ENCODE data around the gene ACSM5.
"Not testable (repeated sequence)": the region's sequence is repeated elsewhere in the genome, so short reads cannot be mapped to it uniquely, and the experiment has no call there.

The ACSM5 gene

DNA sequence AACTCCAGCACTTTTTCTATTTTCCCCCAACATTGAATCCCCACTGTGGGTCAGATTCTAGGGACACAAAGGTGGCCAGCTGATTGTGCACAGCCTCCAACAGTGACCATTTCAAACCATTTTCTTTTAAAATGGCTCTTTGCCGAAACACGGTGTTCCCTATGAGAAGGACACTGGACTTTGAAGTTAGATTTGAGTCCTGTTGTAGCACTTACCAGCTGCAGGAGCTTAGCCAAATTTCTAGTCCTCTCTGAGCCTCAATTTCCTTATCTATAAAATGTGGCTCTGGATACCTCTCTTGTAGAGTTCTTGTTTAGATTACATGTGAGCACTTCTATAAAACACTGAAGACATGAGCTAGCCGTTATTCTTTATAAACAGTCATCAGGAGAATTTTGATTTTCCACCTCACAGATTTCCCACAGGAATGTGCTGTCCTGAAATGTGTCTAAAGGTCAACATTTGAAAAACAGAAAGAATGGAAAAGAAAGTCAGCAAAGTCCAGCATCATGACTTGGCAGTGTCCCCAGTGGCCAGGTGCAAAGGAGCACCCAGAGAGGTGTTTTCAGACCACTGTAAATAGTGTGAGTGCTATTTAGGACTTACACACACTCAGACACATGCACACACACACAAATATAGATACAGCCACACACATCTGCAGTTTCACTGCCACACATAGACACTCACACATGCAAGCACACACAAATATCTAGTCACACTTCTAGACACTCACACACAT is 37.5 kb downstream of the ACSM5 start:
- DNase-seq (ENCODE audit: low read depth in 1 of 2, low spot score in 1 of 2), result not testable (repeated sequence)

GRCh38 chr16:20451364-20451763 is 42.0 kb downstream of the ACSM5 start, which contains the start of gene ACSM2A:
TSS of gene ACSM2A (plus strand) at chr16:20451521. CDS start at chr16:20460115, 8,594 bp downstream.
- not testable (repeated sequence) for DNase-seq (ENCODE audit: low read depth in 1 of 2, low spot score in 1 of 2)

DNA sequence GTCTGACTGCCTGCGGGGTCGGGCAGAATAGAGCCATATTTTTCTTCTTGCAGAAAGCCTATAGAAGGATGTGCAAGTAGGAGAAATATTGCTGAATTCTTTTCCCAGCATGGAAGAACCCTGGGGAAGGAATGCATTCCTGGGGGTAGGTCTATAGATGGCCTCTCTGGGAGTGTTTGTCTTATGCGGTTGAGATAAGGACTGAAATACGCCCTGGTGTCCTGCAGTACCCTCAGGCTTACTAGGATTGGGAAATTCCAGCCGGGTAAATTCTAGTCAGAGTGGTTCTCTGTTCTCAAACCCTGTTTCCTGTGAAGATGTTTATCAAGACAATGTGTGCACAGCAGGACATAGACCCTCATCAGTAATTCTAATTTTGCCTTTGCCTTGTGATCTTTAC is 44.3 kb downstream of the ACSM5 start:
- not testable (repeated sequence) for DNase-seq (ENCODE audit: low read depth in 1 of 2, low spot score in 1 of 2)

DNA sequence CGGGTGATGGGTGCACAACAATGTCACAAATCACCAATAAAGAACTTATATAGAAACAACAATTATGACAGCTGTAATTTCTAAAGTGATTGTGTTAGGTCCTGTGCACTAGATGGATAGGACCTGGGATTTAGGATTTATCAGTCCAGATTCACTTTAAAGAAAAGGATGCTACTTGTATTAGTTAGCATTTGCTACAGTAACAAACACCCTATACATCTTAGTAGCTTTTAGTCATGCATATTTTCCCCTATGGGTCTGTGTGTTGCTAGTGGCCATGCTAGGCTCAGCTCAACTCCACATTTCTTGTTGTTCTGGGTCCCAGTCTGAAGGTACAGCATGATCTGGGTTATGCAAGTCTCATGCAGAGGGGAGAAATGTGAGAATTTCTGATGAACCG is 49.9 kb downstream of the ACSM5 start:
- DNase-seq (ENCODE audit: low read depth in 1 of 2, low spot score in 1 of 2), result not testable (repeated sequence)

- not testable (repeated sequence) for DNase-seq (ENCODE audit: low read depth in 1 of 2, low spot score in 1 of 2)
Observed at GRCh38 chr16:20460313-20460712, 51.0 kb downstream of the ACSM5 start.

DNA sequence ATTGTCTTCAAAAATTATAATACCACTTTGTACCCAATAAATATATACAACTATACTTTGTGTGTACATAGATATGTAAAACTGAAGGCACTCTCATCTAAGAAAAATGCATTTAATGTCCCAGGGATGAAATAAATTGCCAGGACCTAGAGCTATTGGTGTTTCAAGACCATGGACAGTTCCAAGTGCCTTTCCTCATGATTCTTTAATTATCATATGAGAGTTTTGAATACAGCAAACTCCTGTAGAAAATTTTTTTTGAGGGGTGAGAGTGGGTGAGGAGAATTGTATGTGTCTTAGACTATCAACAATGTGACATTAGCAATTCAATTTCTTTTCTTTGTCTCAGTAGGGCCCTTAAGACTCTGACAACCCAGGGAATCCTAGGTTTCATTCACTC is 59.6 kb downstream of the ACSM5 start:
- not testable (repeated sequence) for DNase-seq (ENCODE audit: low read depth in 1 of 2, low spot score in 1 of 2)

DNA sequence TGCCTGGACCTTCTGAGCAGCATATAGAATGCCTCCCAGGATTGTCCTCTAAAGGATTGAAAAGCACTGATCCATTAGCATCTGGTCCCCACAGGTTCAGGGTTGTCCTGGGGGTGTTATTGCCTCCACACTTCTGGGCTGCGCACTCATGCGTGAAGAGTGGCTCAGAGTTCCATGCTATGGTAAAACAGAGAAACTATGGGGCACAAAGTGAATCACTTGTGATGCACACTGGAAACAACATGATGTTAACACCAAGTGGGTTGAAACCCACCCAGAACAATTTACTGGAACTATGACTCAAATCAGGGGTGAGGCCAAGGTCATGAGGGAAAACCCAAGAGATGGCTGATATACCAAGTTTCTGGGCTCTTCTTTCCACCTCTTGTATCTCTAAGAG is 60.6 kb downstream of the ACSM5 start:
- DNase-seq (ENCODE audit: low read depth in 1 of 2, low spot score in 1 of 2), result not testable (repeated sequence)

DNA sequence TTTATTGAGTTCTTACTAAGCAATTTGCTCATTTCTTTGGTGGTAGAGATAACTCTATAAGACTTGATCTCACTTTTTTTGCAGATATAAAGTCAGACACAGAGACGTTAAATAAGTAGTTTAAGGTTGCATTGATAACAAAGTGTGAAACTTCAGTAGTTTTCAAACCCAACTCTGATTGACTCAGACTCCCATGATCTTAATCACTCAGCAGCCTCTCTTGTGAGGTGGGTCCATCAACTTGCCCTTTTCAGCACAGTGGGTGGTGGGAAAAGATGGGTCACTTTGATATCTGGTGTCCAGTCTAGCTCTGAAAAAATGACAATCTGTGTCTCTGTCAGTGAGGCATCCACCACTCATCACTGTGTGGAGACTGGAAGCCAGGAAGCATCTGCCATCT is 61.4 kb downstream of the ACSM5 start:
- DNase-seq (ENCODE audit: low read depth in 1 of 2, low spot score in 1 of 2), result not testable (repeated sequence)

DNA sequence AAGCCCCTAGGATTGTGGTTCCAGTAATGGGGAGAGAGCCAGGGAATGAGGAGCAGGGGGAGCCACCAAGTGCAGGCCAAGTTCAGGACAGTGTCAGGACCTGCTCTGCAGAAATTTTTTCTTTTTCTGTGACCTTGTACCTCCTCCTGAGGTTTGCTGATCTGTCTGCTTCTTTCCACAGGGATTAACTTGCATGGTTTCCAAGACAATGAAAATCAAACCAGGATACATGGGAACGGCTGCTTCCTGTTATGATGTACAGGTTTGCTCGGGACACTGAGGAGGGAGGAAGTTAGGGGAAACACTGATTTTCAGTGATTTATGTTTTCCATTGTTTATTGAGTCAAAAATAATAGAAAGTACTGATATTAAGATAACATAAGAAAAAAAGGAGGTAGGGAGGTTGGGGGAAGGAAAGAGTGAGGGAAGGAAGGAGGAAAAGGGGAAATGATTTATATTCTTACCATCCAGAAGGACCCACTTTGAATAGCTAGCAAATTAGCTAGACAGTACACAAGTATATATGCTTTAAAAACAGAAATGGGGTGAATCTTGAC is 67.9 kb downstream of the ACSM5 start:
- not testable (repeated sequence) for DNase-seq (ENCODE audit: low read depth in 1 of 2, low spot score in 1 of 2)

GRCh38 chr16:20483989-20484388 is 74.7 kb downstream of the ACSM5 start:
- not testable (repeated sequence) for DNase-seq (ENCODE audit: low read depth in 1 of 2, low spot score in 1 of 2)

GRCh38 chr16:20484726-20485125 is 75.4 kb downstream of the ACSM5 start:
- DNase-seq (ENCODE audit: low read depth in 1 of 2, low spot score in 1 of 2), result no peak

DNA sequence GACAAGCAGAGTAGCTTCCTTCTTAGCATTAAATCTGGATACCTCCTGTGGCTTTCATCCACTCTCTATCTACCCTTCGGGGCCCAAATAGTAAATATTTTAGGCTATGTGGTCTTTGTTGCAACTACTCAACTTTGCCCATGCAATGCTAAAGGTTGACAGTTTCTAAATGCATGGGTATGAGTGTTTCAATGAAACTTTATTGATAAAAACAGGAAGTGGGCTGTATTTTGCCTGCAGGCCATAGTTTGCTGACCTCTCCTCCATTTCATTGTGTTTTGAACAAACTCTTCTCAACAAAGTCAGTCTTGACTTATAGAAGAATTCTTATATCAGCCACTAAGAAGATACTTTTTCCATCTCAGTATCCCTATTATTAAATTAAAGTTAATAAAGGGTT is 76.1 kb downstream of the ACSM5 start:
- DNase-seq (ENCODE audit: low read depth in 1 of 2, low spot score in 1 of 2), result no peak
